Breast epithelium (tissue), 4 donors: ENCODE data around the gene TBC1D23. TPM values are rescaled to one million over a fixed set of nuclear protein-coding genes. Genes with fewer than 3 reads are reported as not detected.
"Not testable (repeated sequence)": the region's sequence is repeated elsewhere in the genome, so short reads cannot be mapped to it uniquely, and the experiment has no call there.

Source experiments
- DNase-seq, 2 donors: peaks; one replicate each; pipeline ENCODE4 v3.0.0-alpha.2; 2019; ENCODE audit warnings: low spot score in 2 of 2
- H3K27ac ChIP-seq, 2 donors: fragments of 200-600 bp; sonication (generic) in 1 of 2; one replicate each; pipeline ENCODE4 v1.5.1; 2016 to 2019; ENCODE audit warnings: mild to moderate bottlenecking in 1 of 2
- H3K27me3 ChIP-seq, 2 donors: fragments of 200-600 bp; sonication (generic) in 1 of 2; one replicate each; pipeline versions ENCODE4 v1.5.1 to v1.6.0; 2017 to 2019; ENCODE audit warnings: control low read depth in 1 of 2, mild to moderate bottlenecking in 1 of 2
- H3K36me3 ChIP-seq: fragments of 200-600 bp; one replicate; pipeline ENCODE4 v1.5.1; 2019
- H3K4me1 ChIP-seq, 2 donors: fragments of 200-600 bp; sonication (generic); one replicate each; pipeline ENCODE4 v1.5.1; 2016 to 2019; ENCODE audit warnings: control low read depth in 1 of 2
- H3K4me3 ChIP-seq, 3 donors: fragments of 200-600 bp; sonication (generic); 1 replicate in 2 of 3; 2 replicates in 1 of 3; pipeline ENCODE4 v1.5.1; 2016 to 2019; ENCODE audit warnings: mild to moderate bottlenecking in 3 of 3, moderate library complexity in 2 of 3
- H3K9me3 ChIP-seq, 2 donors: fragments of 200-600 bp; sonication (generic) in 1 of 2; one replicate each; pipeline ENCODE4 v1.5.1; 2016 to 2019; ENCODE audit warnings: control low read depth in 1 of 2
- CTCF ChIP-seq, 3 donors: fragments of 450-650 bp; IDR thresholded peaks; one replicate each; pipeline ENCODE4 v1.5.1; 2016 to 2017; ENCODE audit warnings: antibody characterized with exemption in 3 of 3, mild to moderate bottlenecking in 3 of 3, moderate library complexity in 3 of 3
- POLR2A ChIP-seq: fragments of 450-650 bp; IDR thresholded peaks from one replicate; pipeline ENCODE4 v1.6.1; 2016; ENCODE audit warnings: antibody characterized with exemption, mild to moderate bottlenecking, moderate library complexity
- POLR2AphosphoS5 ChIP-seq, 3 donors: sonication (generic); formaldehyde crosslinking; IDR thresholded peaks; one replicate each; pipeline ENCODE4 v1.6.1; 2017; ENCODE audit warnings: antibody characterized with exemption in 3 of 3
- intact Hi-C: fragments of 100-400 bp; cut with DNase I; formaldehyde crosslinking; loops from one replicate; pipeline ENCODE4 v1.15.1; 2023; ENCODE audit warnings: low total_unique reads
- total RNA-seq, 3 donors: library from RNA; depleted of rRNA; stranded (reverse); fragments of >200 nt; gene quantifications; one replicate each; pipeline ENCODE4 v1.1.0, GENCODE V29; 2016

Gene TBC1D23
- total RNA-seq, 3 donors from 2014 or later, result 32.8 to 48.2 (median 42.9) TPM

- Histone ChIP-seq H3K4me1 (no peaks in the 10 kb centered on the region), H3K4me3 (no peak overlapping the region), H3K27me3 (no peaks in the 10 kb centered on the region), H3K27ac (no peak overlapping the region), H3K9me3 (peaks cover 0 to under 1% of the 10 kb centered on the region in 2 donors), H3K36me3 (no peaks in the 10 kb centered on the region)
- intact Hi-C loops, result no loop called here
- TF ChIP-seq POLR2AphosphoS5 (IDR thresholded peaks at IDR 0.05), result no peak
- DNase-seq, result no peak
Measured at GRCh38 chr3:100225193-100225592, 35.6 kb upstream of the TBC1D23 start.

- TF ChIP-seq POLR2AphosphoS5 (IDR thresholded peaks at IDR 0.05), result no peak
- TF ChIP-seq POLR2A, result no peak
- no peak for TF ChIP-seq CTCF (IDR thresholded peaks at IDR 0.05)
- Histone ChIP-seq H3K4me3 (no peak overlapping the region), H3K36me3 (no peaks in the 10 kb centered on the region), H3K9me3 (no peaks in the 10 kb centered on the region), H3K4me1 (no peaks in the 10 kb centered on the region), H3K27ac (no peak overlapping the region), H3K27me3 (no peaks in the 10 kb centered on the region)
- DNase-seq, result no peak
- intact Hi-C loops, result no loop called here
Measured at GRCh38 chr3:100225883-100226282, 34.9 kb upstream of the TBC1D23 start.

- Histone ChIP-seq H3K9me3 (no peaks in the 10 kb centered on the region), H3K27me3 (no peaks in the 10 kb centered on the region), H3K36me3 (no peaks in the 10 kb centered on the region), H3K4me1 (no peaks in the 10 kb centered on the region), H3K4me3 (no peak overlapping the region), H3K27ac (no peak overlapping the region)
- no peak for DNase-seq
- intact Hi-C loops, result no loop called here
- no peak for TF ChIP-seq POLR2A
- no peak for TF ChIP-seq CTCF (IDR thresholded peaks at IDR 0.05)
- no peak for TF ChIP-seq POLR2AphosphoS5 (IDR thresholded peaks at IDR 0.05)
Measured at GRCh38 chr3:100226712-100227429, 33.9 kb upstream of the TBC1D23 start.

GRCh38 chr3:100227511-100227921, 33.3 kb upstream of the TBC1D23 start:
- intact Hi-C loops, result no loop called here
- Histone ChIP-seq H3K4me1 (no peaks in the 10 kb centered on the region), H3K36me3 (no peaks in the 10 kb centered on the region), H3K4me3 (no peak overlapping the region), H3K9me3 (no peaks in the 10 kb centered on the region), H3K27ac (no peak overlapping the region), H3K27me3 (no peaks in the 10 kb centered on the region)
- no peak for TF ChIP-seq POLR2A
- TF ChIP-seq CTCF (IDR thresholded peaks at IDR 0.05), result no peak
- no peak for TF ChIP-seq POLR2AphosphoS5 (IDR thresholded peaks at IDR 0.05)
- DNase-seq, result no peak

GRCh38 chr3:100228247-100228646, 32.5 kb upstream of the TBC1D23 start:
- Histone ChIP-seq H3K27me3 (no peaks in the 10 kb centered on the region), H3K4me3 (no peak overlapping the region), H3K4me1 (no peaks in the 10 kb centered on the region), H3K9me3 (no peaks in the 10 kb centered on the region), H3K36me3 (no peaks in the 10 kb centered on the region), H3K27ac (no peak overlapping the region)
- TF ChIP-seq CTCF (IDR thresholded peaks at IDR 0.05) (no peak), POLR2A (no peak), POLR2AphosphoS5 (IDR thresholded peaks at IDR 0.05) (no peak)
- DNase-seq, result no peak
- intact Hi-C loops, result no loop called here

- DNase-seq, H3K4me1 ChIP-seq, H3K36me3 ChIP-seq, H3K4me3 ChIP-seq, H3K27me3 ChIP-seq, H3K27ac ChIP-seq, intact Hi-C loops, H3K9me3 ChIP-seq: not testable (repeated sequence)
Measured at GRCh38 chr3:100229188-100229587, 31.6 kb upstream of the TBC1D23 start.
